Measurements from ENCODE around the gene SGSM2.

- no peak for TF ChIP-seq POLR2A (IDR thresholded peaks at IDR 0.05)
- no peak for TF ChIP-seq CTCF (IDR thresholded peaks at IDR 0.05)
Measured at GRCh38 chr17:2362416-2362815, 25.1 kb downstream of the SGSM2 start.
